Sigmoid colon (tissue), 4 donors: ENCODE measurements around the gene CDK6.

Experiments
- CTCF ChIP-seq, 4 experiments: fragments of 450-650 bp in 3 of 4; fragments of 200-600 bp in 1 of 4; IDR thresholded peaks; one replicate each; pipeline ENCODE4 v1.5.1; 2016 to 2019; ENCODE audit warnings: antibody characterized with exemption in 4 of 4, mild to moderate bottlenecking in 3 of 4, moderate library complexity in 2 of 4
- EP300 ChIP-seq, 4 donors: sonication (generic); formaldehyde crosslinking; IDR thresholded peaks; one replicate each; pipeline ENCODE4 v1.6.1; 2017; ENCODE audit warnings: antibody characterized with exemption in 4 of 4
- POLR2A ChIP-seq, 2 donors: fragments of 450-650 bp; IDR thresholded peaks; one replicate each; pipeline ENCODE4 v1.6.1; 2016; ENCODE audit warnings: antibody characterized with exemption in 2 of 2, mild to moderate bottlenecking in 2 of 2, moderate library complexity in 2 of 2
- POLR2AphosphoS5 ChIP-seq, 4 donors: sonication (generic); formaldehyde crosslinking; IDR thresholded peaks; one replicate each; pipeline ENCODE4 v1.6.1; 2017; ENCODE audit warnings: antibody characterized with exemption in 4 of 4

DNA sequence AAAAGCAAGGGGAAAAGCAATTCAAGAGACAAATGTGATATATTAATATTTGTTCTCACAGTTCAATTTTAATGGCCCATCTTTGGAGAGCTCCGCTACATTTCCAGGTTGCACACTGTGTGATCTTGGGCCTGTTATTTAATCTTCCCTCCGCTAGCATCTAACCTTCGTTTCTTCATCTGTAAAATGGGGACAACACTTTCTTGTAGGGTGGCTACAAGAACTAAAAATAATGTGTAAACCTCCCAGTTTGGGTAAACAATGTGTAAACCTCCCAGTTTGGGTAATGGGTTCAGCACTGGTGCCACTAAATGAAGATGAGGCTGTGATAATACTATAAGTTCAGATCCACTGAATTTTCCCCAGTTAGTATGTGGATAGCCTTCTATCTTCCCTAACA is 99.5 kb downstream of the CDK6 start:
- TF ChIP-seq CTCF (IDR thresholded peaks at IDR 0.05) (no peak), POLR2A (IDR thresholded peaks at IDR 0.05) (no peak), POLR2AphosphoS5 (IDR thresholded peaks at IDR 0.05) (no peak), EP300 (IDR thresholded peaks at IDR 0.05) (no peak)
